H54 (cell line): ENCODE data around the gene SLC7A1.

Source experiments
- DNase-seq: peaks from one replicate; pipeline ENCODE4 v3.0.0; 2011; ENCODE audit warnings: low spot score, mixed read lengths; ENCODE audit not compliant: insufficient read length
- FAIRE-seq: peaks from 3 replicates; lab custom pipeline; 2011; peaks lifted over from hg19 to GRCh38; lab: Jason Lieb, UNC
- POLR2A ChIP-seq: IDR thresholded peaks from 2 replicates; pipeline ENCODE4 v1.6.1; 2011; ENCODE audit warnings: low read depth, mild to moderate bottlenecking, low read length

Gene SLC7A1

DNA sequence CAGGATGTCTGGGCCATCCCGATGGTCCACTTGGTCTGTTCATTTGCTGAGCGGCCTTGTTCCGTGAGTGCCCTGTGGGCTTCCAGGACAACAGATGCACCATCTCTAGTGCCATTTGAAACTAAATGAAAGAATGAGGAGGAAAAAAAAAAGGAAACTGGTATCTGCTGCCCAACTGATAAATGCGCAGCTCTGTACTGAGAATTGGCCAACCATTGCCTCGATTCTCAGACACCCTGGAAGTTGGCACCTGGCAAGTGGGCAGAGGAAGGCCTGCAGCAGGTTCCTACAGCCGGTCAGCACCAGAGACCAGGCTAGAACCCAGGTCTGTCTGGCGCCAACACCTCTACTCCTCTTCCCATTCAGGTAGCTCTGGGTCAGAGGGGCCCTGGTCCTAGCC, 18.9 kb downstream of the SLC7A1 start:
- TF ChIP-seq POLR2A: no peak
- FAIRE-seq (no peak), DNase-seq (no peak)

DNA sequence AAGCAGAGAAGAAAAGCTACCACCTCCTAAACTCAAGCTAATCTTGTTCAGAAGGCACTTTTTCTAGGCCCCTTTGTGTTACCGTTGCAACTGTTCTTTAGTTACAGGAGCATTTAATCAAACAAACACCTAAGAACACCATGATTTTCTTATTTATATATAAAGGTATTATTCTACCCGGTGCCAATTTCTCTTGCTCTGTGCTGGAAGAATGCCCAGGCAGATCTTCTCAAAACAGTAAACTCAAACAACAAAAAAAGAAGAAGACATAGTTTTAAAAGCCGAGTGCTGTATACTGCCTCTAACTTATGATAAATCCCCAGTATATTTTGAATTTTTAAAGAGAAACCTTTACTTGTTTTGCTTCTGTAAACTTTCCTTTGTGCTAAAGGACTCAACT, 20.4 kb downstream of the SLC7A1 start:
- TF ChIP-seq POLR2A: no peak
- FAIRE-seq (no peak), DNase-seq (no peak)

DNA sequence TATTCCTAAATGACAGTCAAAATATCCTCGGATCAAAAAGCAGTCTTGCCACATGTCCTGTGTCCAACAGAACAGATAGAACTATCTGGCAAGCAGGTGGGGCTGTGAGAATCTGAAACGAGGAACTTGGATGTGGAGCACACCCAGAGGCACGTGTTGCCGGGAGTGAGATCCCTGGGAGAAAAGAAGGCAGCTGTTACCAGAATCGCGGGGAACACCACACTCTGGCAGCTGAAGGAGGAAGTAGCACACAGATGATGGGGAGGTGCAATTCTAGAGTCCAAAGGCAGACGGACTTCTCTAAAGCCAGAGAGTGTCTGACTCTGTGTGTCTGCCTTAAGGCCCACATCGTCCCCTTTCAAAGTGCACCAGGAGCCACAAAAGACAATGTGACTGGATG, 22.3 kb downstream of the SLC7A1 start:
- DNase-seq: no peak
- no peak for TF ChIP-seq POLR2A
- FAIRE-seq: no peak

DNA sequence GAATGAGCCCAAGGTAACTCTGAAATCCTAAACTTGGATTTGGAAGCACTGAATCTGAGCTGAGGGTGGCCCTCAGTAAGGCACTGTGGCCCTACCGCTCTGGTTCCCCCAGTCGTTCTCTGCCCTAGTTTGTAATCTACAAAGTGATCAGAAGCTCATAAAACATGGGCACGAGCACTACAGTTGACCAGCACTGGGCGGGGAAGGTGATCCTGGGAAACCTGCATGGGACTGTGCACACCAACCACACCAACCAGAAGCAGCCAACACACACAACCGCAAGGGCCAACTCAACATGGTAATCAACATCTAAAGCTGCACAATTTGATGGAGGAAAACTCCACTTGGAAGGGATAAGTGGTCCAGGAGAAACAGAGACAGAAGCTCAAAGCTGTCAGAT, 22.9 kb downstream of the SLC7A1 start:
- TF ChIP-seq POLR2A: no peak
- FAIRE-seq (no peak), DNase-seq (no peak)

DNA sequence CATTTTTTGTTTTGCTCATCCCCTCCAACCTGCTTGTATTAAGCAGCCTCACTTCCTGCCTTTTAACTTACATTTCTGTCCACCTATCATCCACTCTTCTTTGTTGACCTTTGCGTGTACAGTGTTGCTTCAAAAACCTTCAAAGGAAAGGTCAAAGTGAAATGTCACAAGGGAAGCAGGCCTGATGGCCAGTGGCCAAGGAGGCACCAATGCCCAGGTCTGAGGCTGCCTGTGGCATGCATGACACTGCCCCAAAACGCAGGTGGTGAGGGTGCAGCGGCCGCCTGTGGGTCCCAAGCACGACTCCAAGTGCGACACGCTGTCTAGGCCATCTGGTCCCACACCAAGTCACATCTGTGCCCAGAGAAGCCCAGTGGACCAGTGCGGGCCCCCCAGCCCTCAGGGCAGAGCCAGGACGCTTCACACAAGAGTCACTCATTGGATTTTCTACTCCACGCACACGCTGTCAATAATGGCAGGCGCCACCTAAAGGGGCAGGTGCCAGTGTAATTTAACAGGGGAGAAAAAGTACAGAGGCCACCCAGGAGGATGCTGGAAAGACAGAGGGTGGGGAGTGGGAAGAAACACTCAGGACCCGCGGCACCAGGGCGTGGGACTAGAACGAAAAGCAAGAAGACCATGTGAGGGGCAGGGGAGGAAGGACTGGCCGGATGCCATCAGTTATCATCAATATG, 23.5 kb downstream of the SLC7A1 start:
- DNase-seq (no peak), FAIRE-seq (no peak)
- no peak for TF ChIP-seq POLR2A

DNA sequence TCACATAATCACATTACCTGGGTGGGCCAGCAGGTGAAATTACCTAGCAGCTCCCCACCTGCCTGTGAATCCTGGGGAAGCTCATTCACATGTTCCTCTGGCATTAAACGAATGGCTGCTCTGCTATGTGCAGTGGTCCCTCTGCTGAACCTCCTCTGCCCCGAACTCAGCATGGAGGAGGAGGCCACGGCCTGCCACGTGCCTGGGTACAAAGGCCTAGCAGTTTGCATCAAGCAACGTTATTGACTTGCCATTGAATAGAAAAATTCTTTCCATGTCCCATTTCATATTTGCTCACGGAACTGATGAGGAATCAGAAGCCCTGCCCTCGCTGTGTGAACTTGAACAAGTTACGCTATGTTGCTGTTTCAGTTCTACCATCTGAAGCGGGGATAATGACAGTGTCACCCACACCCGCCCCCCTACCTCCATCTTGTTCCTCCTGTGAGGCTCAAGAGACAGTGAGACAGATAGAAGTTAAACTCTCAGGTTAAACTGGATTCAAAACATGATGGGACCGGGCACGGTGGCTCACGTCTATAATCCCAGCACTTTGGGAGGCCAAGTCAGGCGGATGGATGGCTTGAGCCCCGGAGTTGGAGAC, 25.3 kb downstream of the SLC7A1 start:
- FAIRE-seq (no peak), DNase-seq (no peak)
- no peak for TF ChIP-seq POLR2A

DNA sequence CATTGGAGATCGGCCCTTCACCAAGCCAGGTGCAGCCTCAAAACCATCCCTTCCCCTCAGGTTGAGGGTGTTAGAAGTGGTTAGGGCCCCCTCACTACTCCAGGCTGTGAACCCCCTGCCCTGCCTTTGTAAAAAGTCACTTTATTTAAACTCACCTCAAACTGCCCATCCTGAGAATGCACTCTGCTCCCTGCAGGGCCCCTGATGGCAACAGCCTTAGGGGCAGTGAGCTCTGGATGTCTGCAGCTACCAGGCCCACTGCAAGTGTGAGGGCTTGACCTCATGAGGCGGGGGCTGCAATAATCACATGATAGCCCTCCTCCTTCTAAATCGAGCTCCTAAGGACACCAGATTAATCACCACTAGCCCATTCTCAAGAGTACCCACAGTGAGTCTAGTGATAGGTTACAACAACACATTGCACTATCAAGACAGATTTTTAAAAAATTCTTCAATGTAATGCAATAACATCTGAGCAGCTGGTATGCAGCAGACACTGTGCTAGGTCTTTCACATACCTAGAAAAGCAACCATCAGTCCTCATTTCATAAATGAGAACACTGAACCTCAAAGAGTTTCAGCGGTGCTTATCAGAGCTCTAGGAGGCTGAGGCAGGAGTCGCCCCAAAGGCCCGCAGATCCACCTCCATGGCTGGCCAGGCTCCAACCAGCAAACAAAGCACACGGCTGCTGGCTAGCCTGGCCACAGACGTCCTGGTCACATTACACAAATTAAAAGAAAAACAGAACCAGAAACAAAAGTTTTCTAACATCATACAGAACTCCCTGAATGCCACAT, 26.0 kb downstream of the SLC7A1 start:
- FAIRE-seq (no peak), DNase-seq (no peak)
- no peak for TF ChIP-seq POLR2A

DNA sequence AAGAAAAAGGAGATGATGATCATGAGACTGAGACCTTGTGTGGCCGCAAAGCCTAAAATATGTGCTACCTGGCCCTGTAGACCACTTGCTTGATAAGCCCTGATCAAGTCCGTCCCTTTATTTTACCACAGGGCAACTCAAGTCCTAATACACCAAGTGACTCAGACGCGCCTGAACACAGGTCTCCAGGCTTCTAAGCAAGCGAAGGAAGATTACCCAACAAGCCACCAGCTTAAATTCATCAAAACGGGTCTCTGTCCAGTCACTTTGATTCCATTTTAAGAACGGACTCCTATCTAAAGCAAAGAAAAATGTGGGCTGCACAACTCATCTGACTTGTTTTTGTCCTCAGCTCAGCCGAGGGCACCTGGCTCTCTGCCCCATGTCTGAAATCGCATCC, 26.8 kb downstream of the SLC7A1 start:
- no peak for FAIRE-seq
- no peak for DNase-seq
- no peak for TF ChIP-seq POLR2A

DNA sequence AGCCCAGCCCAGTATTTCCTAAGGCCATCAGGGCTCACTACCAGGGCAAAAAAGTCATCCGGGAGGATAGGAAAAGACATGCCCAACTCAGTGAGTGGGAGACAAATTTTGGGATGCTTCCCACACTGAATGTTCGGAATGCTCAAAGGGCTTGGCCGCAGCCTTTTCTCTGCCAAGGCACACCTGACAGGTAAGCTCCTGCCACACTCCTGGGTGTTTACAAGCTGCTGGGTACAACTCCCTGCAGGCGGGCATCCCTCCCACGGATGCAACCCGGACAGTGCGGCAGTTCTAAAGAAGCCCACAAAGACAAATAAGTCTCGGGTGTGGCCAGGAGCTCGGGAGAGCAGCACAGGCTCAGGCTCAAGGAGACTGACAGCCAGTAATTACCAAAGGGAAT, 28.1 kb downstream of the SLC7A1 start:
- DNase-seq: no peak
- TF ChIP-seq POLR2A: no peak
- no peak for FAIRE-seq

DNA sequence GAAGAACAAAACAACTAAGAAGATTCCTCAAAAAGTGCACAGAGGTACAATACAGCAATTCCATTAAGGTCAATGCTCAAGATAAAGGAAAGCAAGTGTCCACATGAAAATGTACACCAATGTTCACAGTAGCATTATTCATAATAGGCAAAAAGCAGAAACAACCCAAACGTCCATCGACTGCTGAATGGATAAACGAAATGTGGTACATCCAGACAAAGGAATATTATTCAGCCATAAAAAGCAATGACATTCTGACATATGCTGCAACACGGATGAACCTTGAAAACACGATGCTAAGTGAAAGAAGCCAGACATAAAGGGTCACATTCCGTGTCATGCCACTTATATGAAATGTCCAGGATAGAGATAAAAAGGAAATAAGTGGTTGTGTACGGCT, 29.3 kb downstream of the SLC7A1 start:
- TF ChIP-seq POLR2A: no peak
- DNase-seq (no peak), FAIRE-seq (no peak)

DNA sequence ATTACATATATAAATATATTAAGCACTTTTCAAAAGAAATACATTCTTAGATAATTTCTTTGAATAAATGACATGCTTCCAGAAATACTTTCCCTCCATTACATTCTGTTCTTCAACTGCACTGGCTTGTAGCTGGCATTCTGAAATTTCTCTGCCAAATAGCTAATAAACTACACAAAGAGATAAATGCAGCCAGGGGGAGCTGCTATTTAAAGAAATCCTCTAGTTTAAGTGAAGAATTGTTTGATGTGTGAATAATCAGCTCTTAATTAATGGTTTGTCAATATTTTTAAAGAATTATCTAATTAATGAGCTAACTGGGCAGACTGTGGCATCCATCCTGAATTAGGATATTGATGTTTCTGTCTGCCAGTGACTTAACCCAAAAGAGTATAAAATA, 30.7 kb downstream of the SLC7A1 start:
- no peak for FAIRE-seq

DNA sequence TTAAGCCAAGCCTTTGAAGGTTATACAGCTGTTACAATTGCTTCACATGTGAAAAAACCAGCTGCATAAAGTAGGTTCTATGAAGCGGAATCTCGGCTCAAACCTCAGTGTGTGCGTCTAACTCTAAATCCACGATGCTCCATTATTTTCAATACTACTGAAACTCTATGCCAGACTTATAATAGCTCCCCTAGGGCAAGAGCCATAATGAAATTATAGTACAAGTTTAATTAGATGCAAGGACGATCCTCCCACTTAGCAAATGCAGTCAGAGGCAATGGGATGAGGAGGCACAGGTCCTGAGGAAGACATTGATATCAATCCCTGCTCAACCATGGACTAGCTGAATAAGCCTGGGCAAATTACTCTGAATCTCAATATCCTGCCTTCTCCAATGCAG, 31.1 kb downstream of the SLC7A1 start:
- DNase-seq (no peak), FAIRE-seq (no peak)
- TF ChIP-seq POLR2A: no peak

More for the DNA sequence above, 30.7 kb downstream of the SLC7A1 start:
- TF ChIP-seq POLR2A: no peak
- DNase-seq: no peak

DNA sequence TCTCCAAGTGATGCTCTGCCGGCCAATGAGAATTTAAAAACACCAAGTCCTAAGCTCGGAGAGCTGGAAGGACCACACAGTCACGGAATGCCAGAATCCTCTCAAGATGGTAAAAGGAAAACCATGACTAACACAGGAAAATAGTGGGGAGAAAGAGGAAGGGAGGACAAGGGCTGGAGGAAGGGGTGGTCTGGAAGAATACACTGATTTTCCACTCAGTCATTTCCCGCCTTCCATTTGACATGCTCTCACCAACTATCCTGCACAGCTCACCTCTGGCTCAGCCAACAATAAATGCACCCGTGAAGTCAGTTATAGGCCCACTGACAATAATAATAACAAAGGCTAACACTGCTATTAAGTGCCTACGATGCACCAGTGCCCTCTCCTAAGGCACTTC, 31.5 kb downstream of the SLC7A1 start:
- no peak for TF ChIP-seq POLR2A
- no peak for DNase-seq
- no peak for FAIRE-seq

DNA sequence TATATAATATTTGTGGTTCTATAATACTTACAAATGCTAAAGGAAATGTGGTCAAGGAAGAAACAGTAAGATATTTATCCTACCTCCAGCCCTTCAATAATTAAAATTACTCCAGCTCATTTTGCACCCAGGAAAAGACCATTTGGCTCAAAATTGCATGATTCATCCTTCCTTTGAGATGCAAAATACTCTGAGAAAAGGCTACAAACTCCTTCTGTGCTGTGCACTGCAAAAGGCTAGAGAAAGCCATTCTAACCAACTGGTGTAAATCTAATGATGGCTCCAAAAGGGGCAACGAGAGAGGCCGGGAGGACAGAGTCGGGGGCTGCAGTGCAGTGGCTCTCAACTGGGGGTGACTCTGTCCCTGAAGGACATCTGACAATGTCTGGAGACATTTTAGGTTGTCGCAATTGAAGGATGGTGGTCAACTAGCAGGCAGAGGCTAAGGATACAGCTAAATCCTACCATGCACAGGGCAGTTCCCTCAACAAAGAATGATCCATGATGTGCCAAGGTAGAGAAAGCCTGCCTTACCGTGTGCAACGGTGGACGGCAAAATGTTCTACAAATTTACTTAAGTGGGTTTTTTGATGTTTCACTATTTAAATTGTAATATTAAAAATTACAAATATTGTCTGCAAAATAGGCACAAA, 32.6 kb downstream of the SLC7A1 start:
- TF ChIP-seq POLR2A: no peak
- DNase-seq (no peak), FAIRE-seq (no peak)
